Activated effector memory CD4-positive, alpha-beta T cell treated with Interleukin-2 at 50 U/mL for 16 hours (primary cell): ENCODE measurements around the gene METTL25B.

Experiments used
- DNase-seq: peaks from one replicate; pipeline ENCODE4 v3.0.0-alpha.2; 2020

Gene METTL25B

GRCh38 chr1:156727926-156728598 is at the start of gene METTL25B:
Gene METTL25B (plus strand): TSS chr1:156728469. CDS start chr1:156729105, 636 bp downstream.
- DNase-seq: no peak

DNA sequence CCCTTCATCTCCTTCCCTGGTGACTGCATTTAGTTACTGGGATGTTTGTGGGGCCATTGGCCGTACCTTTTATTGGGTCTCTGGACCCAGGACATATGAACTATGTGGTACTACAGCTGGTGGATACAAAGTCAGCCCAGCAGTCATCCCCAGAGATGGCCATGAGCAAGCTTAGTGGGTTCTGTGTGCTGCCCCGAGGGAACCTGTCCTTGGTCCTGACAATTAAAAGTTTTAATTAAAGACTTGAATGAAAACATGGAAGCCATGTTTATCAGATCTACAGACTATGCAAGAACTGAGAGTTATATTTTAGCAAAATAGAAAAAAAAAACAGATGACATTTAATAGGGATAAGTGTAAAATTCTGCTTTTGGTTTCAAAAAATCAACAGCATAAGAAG is 48.2 kb upstream of the METTL25B start:
- no peak for DNase-seq

GRCh38 chr1:156681196-156681960 is 46.9 kb upstream of the METTL25B start:
- no peak for DNase-seq

DNA sequence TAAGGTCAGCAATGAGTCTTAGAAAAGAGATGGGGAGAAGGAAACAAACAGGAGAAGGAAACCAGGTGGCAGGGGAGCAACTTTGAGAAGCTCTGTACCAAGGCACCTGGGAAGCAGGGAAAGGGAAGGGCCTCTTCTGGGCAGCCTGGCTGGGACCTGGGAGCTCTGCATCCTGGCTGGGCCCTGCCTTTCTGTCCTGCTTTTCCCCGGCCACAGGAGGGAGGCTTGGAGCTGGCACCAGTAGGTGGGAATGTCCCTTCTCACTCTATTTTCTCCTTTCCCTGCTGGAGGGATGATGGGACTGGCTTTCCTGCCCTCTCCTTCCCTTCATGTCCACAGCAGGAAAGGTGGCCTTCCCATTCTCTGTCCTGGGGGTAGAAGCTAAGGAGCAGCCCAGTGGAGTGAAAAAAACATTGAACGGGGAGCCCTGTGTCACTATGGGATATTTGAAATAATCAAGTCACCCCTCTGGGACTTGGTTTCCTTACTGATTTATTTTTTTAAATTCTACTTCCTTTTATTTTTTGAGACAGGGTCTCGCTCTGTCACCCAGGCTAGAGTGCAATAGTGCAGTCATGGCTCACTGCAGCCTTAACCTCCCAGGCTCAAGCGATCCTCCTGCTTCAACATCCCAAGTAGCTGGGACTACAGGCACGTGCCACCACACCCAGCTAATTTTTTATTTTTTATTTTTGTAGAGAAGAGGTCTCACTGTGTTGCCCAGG is 45.9 kb upstream of the METTL25B start:
- no peak for DNase-seq

GRCh38 chr1:156684227-156684782 is 44.0 kb upstream of the METTL25B start:
- DNase-seq: no peak

GRCh38 chr1:156689035-156689952 is 39.0 kb upstream of the METTL25B start:
- peak; percentile 60 for DNase-seq

- no peak for DNase-seq
These were observed 38.2 kb upstream of the METTL25B start for GRCh38 chr1:156689953-156690674.

DNA sequence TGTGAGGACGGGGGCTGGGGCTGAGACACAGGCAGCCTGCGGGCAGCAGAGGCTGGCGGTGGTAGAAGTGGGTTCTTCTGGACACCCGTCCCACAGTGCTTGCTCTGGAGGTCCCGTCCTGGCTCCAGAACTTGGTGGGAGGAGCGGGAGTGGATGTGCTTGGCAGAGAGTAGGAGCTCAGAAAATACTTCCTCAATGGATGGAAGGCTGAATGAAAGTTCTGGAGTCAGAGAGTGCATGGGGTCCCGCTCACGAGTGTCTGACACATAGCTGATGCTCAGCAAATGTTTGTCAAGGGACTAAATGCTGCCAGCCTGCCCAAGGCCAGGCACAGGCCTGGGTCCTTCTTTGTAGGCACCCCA is 37.6 kb upstream of the METTL25B start:
- no peak for DNase-seq

DNA sequence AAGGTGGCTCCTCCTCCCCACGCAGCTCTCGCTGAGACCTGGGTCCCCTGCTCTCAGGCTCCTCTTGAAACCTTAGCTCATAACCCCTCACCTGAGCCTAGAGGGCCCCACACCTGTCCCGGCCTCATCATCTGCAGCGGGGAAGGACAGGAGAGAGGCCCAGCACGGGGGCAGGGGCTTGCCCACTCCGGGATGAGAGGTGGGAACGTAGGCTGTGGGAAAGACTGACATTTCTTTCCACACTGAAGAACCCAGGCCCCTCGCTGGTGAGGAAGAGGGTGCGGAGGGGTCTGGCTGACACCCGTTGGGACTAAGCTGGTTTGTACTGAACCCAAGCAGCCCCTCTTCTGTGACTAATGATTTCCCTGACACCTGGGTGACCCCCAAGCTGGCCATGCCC is 37.1 kb upstream of the METTL25B start:
- no peak for DNase-seq

GRCh38 chr1:156691665-156692440 is 36.4 kb upstream of the METTL25B start:
- no peak for DNase-seq

DNA sequence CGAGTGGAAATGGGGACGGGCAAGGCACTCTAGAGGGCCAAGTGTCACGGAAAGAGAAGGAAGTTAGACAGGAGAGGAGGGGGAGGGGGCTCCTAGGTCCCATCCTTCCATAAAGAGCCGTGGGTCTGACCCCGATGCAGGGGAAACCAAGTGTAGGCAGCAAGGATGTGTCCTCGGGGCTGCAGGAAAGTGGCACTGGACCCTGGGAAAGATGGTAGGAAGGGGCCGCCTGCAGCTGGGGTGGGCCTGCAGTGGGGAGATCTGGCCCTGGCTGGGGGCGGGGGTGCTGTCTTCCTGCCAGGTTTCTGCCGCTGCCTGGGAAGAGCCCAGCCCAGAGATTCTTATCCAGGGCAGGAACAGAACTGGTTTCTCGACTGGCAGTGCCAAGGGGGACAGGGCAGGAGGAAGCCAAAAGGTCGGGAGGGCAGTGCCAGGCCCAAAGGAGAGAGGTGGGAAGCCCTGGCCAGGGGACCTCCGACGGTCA is 35.8 kb upstream of the METTL25B start:
- no peak for DNase-seq

DNA sequence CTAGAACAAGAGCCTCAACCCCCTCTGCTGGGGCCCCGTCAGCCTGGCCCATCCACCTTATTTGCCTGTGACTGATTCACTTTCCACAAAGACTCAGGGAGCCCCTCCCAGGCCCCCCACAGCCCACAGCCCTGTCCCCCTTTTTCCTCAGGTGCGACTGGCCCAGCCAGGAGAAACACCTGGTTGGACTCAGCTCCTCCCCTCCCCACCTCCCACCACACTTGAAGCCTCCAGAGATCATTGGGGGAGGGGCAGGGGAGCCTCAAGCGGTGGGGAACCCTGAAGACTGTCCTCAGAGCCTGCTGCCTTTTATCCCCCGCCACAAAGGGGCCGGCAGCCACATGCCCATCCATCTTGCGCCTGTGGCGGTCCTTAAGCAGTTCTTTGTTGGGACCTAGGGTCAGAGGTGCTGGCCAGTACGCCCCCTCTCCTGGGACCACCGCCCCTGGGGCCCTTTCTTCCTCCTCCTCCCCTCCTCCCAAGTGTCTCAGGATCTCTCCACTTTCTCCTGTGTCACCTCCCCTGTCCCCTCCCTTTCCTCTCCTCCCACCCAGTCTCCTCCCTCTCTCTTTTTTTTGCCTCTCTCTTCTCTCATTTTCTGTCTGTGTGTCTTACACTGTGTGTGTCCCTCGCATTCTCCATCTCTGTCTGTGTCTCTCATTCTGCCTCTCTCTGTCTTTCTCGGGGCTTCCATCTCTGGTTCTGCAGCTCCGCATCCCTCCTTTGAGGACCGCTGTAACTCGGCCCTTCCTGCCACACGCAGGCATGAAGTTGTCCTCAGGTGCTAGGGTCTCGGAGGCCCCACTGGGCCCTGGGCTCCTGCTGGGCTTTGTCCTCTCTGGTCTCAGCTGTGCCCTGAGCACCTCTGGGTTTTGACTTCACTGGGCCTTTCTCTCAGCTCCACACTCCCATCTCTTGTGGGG is 35.1 kb upstream of the METTL25B start:
- no peak for DNase-seq

- DNase-seq: no peak
These were observed 34.2 kb upstream of the METTL25B start for GRCh38 chr1:156693848-156694689.

DNA sequence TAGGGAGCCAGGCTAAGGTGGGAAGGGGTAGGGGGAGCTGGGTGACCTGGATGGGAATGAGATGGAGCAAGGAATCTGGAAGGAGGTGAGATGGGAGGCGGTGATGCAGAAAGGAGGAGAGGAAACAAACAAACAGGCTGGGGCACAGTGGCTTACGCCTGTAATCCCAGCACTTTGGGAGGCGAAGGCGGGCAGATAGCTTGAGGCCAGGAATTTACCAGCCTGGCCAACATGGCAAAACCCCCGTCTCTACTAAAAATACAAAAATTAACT is 33.6 kb upstream of the METTL25B start:
- DNase-seq: no peak

DNA sequence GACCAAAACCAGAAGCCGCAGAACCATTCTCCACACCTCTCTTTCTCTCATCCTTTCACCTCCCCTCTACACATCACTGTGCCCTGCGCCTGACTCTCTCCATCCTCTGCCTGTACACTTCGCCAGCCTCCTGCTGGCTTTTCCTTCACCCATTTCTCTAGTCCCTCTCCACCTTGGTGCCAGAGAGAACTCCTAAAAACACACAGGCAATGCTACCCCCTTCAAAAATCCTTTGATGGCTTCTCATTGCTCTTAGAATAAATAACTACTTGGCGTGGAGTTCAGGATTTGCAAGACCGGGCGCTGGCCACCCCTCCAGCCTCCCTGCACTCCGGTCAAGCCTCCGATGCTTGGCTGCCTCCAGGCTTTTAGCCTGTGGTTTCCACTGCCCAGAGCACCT is 31.5 kb upstream of the METTL25B start:
- DNase-seq: no peak

- DNase-seq: no peak
These were observed 30.8 kb upstream of the METTL25B start for GRCh38 chr1:156697481-156697880.

- no peak for DNase-seq
These were observed 29.3 kb upstream of the METTL25B start for GRCh38 chr1:156698995-156699394.

- DNase-seq: no peak
These were observed 27.3 kb upstream of the METTL25B start for GRCh38 chr1:156700736-156701531.
